ENCODE data around the gene STX8. TPM values are rescaled to one million over a fixed set of nuclear protein-coding genes. Genes with fewer than 3 reads are reported as not detected.

Gene STX8
- total RNA-seq, 2 donors from 2014 or later, result 41.6 to 57.2 TPM

DNA sequence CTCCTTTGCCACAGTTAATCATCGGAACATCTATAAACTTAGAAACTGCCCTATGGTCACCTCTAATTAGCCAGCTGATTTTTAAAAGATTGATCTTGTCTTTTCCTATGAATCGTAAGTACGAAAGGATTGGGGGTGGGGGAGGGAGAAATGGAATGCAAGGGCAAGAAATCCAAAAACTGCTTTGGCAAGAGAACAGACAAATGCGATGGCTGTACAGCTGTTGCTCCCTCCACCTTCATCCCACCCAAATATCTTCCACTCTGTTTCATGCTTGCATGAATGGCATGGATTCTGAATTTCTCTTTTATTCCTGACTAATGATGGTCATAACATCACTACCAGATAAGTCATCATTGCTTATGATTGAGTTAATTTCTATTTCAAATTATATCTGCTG, 165.7 kb downstream of the STX8 start:
- intact Hi-C loops (cut with DNase I), result loop anchor here (10.0 kb wide), 1 partner anchor 115 kb away; no protein-coding TSS in a partner anchor

DNA sequence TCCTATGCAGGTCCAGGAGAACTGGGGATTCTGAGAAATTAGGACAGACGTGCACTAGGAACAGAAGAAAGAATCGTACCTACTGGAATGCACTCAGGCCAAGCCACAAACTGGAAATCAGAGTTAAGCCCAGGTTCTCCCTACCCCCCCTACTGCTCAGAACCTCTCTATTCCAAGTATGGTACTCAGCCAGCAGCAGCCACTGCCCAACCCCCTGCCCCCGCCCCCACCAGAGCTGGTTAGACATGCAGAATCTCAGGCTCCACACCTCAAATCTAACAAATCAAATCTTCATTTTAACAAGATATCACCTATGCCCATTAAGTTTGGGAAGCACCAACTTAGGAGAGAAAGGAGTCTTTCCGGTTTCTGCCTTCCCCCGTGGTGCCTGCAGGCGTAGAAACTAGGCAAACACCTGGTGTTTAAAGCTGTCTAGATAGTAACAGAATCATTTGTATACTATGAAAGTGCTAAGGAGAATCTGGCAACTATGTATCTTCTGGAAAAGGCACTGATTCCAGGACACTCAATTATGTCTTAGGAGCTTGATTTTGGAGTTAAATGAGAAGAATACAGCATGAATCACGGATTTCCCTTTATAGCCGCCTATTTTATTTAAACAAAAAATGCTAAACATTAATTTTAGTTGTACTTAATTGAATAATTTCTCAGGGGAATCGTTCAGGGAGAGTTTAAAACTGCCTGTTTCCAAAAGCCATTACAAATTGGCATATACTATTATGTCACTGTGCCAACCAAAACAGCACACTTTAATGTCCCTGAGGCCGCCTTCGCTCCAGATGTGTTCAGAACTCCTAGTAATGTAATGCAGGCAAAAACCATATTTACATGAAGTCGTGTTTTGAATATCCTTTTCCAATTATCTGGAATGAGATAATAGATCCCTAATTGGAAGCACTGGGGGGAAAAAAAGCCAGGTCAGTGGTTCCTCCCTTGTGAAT, 166.5 kb downstream of the STX8 start:
- H3K4me3 ChIP-seq, result no peak overlapping the region

More for the DNA sequence above, 165.7 kb downstream of the STX8 start:
- no peak for DNase-seq
- H3K27ac ChIP-seq, result no peak overlapping the region
- no peaks in the 10 kb centered on the region for H3K9me3 ChIP-seq
- no peaks in the 10 kb centered on the region for H3K36me3 ChIP-seq
- no peak for TF ChIP-seq CTCF (IDR thresholded peaks at IDR 0.05)
- H3K4me1 ChIP-seq, result no peaks in the 10 kb centered on the region
- no peak overlapping the region for H3K9ac ChIP-seq (ENCODE audit: low read depth in 2 of 2, low read length in 2 of 2)
- no peaks in the 10 kb centered on the region for H3K27me3 ChIP-seq
- H3K4me3 ChIP-seq, result no peak overlapping the region

DNA sequence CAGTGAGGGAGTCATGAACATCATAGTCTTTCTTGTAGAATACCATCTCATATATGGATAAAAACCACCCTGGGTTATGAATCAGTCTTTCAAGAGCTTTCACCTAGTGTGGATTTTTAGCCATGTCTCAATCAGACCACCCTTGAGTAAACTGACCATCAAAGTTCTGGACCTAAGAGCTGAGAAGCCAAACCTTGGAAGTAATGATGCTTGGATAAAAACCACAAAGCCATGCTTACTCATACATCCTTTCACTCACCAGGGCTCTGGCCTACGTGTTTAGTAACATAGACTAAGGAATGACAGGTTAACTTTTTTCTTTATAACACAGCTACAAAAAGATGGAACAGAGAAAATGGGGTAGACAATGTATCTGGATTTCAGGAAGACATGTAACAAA, 167.2 kb downstream of the STX8 start:
- H3K27me3 ChIP-seq, result no peaks in the 10 kb centered on the region
- DNase-seq, result no peak
- H3K4me3 ChIP-seq, result no peak overlapping the region
- H3K36me3 ChIP-seq, result no peaks in the 10 kb centered on the region
- H3K9ac ChIP-seq (ENCODE audit: low read depth in 2 of 2, low read length in 2 of 2), result no peak overlapping the region
- no peaks in the 10 kb centered on the region for H3K9me3 ChIP-seq
- no peaks in the 10 kb centered on the region for H3K4me1 ChIP-seq
- H3K27ac ChIP-seq, result no peak overlapping the region
- intact Hi-C loops (cut with DNase I), result loop anchor here (10.0 kb wide), 1 partner anchor 116 kb away; no protein-coding TSS in a partner anchor
- no peak for TF ChIP-seq CTCF (IDR thresholded peaks at IDR 0.05)

More for the DNA sequence above, 166.5 kb downstream of the STX8 start:
- DNase-seq, result no peak
- H3K4me1 ChIP-seq, result no peaks in the 10 kb centered on the region
- H3K9me3 ChIP-seq, result no peaks in the 10 kb centered on the region
- no peak overlapping the region for H3K27ac ChIP-seq
- H3K9ac ChIP-seq (ENCODE audit: low read depth in 2 of 2, low read length in 2 of 2), result no peak overlapping the region
- no peaks in the 10 kb centered on the region for H3K27me3 ChIP-seq
- no peak for TF ChIP-seq CTCF (IDR thresholded peaks at IDR 0.05)
- intact Hi-C loops (cut with DNase I), result loop anchor here (10.0 kb wide), 1 partner anchor 116 kb away; no protein-coding TSS in a partner anchor
- H3K36me3 ChIP-seq, result no peaks in the 10 kb centered on the region

GRCh38 chr17:9406046-9406606, 169.5 kb downstream of the STX8 start:
- DNase-seq, result no peak
- Histone ChIP-seq H3K4me1 (no peaks in the 10 kb centered on the region), H3K4me3 (no peak overlapping the region), H3K27me3 (no peaks in the 10 kb centered on the region), H3K27ac (no peak overlapping the region), H3K9ac (ENCODE audit: low read depth in 2 of 2, low read length in 2 of 2) (no peak overlapping the region), H3K36me3 (no peaks in the 10 kb centered on the region), H3K9me3 (no peaks in the 10 kb centered on the region)
- intact Hi-C loops (cut with DNase I), result loop anchor here (10.0 kb wide), 1 partner anchor 119 kb away; no protein-coding TSS in a partner anchor
- TF ChIP-seq CTCF (IDR thresholded peaks at IDR 0.05), result no peak

DNA sequence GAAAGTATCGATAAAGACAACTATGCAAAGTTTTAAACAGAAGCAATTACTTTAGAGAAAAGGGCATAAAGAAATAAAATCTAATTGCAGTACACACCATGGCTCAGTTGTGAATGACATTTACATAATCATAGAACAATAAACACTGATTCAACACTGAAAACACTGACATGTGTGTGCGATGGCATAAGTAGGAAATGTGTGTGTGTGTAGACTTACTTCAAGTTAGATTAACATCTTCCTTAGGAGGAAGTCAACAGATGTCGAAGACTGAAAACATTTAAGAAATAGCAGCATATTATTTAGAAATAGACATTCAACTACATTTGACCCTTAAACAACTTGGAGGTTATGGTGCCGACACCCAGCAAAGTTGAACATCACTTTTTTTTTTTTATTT, 172.4 kb downstream of the STX8 start:
- Histone ChIP-seq H3K4me1 (no peaks in the 10 kb centered on the region), H3K36me3 (no peaks in the 10 kb centered on the region), H3K9me3 (no peaks in the 10 kb centered on the region), H3K9ac (ENCODE audit: low read depth in 2 of 2, low read length in 2 of 2) (no peak overlapping the region), H3K4me3 (no peak overlapping the region), H3K27ac (no peak overlapping the region), H3K27me3 (no peaks in the 10 kb centered on the region)
- intact Hi-C loops (cut with DNase I), result loop anchor here (10.0 kb wide), 1 partner anchor 122 kb away; no protein-coding TSS in a partner anchor
- TF ChIP-seq CTCF (IDR thresholded peaks at IDR 0.05), result no peak
- DNase-seq, result no peak
